Forelimb muscle (tissue), 1 donor: ENCODE measurements around the gene GALNT10. TPM values are rescaled to one million over a fixed set of nuclear protein-coding genes. Genes with fewer than 3 reads are reported as not detected.

Experiments used
- DNase-seq: peaks from one replicate; pipeline ENCODE4 v3.0.0-alpha.2; 2013; ENCODE audit warnings: low read depth
- polyA plus RNA-seq: library from polyadenylated mRNA; unstranded; fragments of 120-200 nt; gene quantifications from one replicate; pipeline ENCODE4 v1.2.1, GENCODE V29; 2013; ENCODE audit not compliant: insufficient read length

Gene GALNT10
- polyA plus RNA-seq, 1 donor = 16.7 TPM

- DNase-seq = no peak
These were observed 46.2 kb downstream of the GALNT10 start for GRCh38 chr5:154236536-154237375.

DNA sequence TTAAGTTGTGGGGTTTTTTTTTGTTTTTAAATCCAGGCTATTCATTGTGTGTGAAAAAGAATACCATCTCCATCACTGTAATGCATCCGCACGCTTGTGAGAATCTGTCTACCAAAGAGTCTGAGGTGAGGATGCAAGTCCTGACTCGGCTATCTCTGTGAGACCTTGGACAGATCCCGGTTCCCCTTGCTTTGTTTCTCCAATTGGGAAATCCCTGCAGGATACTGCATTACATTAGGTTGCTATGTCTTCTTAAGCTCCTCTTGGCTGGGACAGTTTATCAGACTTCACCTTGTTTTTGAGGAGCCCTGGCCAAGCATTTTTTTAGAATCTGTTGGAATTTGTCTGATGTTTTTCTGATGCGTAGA, 46.8 kb downstream of the GALNT10 start:
- DNase-seq = no peak

- no peak for DNase-seq
These were observed 47.4 kb downstream of the GALNT10 start for GRCh38 chr5:154237946-154238345.

DNA sequence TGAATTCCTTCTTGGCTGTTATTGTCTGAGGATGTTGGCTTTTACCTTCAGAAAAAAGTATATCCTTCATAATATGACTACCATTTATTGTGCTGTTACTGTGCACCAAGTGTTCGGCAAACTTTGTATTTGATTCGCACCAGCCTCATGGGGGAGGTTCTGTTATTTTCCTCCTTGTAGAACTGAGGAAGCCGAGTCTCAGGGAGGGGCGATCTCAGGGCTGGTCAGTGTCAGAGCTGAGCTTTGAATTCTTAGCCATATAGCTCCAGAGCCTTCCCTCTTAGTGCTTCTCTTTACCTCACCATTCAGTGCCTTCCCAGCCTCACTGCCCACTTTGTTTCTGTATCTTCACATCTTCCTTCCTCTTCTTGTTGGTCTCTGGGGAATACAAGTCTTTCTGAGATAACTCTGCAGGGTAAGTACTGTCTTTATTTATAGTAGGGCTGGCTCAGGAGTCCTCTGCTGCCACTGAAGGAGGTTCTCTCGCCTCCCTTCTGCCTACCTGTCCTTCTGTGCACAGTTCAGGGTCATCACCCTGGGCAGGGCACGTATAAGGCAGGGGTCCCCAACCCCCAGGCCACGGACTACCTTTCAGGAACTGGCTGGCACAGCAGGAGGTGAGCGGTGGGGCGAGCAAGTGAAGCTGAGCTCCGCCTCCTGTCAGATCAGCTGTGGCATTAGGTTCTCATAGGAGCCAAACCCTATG, 48.4 kb downstream of the GALNT10 start:
- no peak for DNase-seq

GRCh38 chr5:154240595-154240994, 50.1 kb downstream of the GALNT10 start:
- DNase-seq = no peak

DNA sequence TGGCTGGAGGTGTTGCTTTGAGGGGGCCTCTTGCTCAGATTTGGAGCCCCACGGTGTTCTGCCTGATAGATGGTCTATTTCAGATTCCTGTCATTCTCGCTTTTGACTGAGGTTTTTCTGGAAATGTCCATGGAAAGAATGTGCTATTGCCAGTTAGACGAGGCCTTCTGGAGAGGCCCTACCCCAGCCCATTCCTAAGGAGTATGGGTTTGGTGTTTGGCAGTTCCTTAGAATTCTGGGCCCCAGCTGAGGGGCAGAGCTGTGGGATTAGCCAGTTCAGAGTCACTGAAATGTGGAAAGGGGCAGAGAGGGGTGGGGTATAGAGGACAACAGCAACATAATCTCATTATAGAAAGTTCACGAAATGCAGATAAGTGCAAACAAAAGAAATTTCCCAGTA, 50.5 kb downstream of the GALNT10 start:
- no peak for DNase-seq

DNA sequence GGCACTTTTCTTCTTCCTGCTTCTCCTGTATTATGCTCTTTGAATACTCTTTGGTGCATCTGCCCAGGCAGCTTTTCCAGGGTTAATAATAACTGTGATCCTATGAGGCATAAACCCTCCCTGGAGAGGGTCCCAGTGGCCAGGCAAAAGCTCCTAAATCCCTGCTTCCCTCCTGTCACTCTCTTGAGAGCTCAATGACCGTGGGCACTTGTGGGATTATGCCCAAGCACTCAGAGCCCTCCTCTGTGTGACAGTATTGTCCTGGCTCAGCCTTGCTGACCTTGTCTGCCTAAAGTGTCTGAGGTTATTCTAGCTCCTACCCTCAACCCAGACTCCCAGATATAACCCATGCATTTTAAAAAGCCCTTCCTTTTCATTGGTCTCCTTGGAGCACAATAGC, 51.9 kb downstream of the GALNT10 start:
- no peak for DNase-seq

DNA sequence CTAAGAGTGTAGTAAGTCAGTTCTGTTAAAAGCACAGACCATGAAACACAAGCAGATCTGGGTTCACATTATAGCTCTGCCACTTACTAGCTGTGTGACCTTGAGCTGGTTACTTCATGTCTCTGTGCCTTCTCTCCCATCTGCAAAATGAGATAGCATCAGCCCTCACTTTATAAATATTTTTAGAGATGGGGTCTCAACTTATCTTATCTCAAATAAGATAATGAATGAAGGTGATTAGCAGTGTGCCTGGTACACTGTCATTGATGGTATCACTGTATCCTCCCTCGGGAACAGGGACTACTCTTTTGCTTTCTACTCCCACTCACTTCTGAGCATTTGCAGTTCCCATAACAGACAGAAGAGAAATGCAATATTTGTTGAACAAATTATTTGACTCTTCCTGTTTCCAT, 52.4 kb downstream of the GALNT10 start:
- no peak for DNase-seq

- DNase-seq = no peak
These were observed 53.2 kb downstream of the GALNT10 start for GRCh38 chr5:154243736-154244135.

DNA sequence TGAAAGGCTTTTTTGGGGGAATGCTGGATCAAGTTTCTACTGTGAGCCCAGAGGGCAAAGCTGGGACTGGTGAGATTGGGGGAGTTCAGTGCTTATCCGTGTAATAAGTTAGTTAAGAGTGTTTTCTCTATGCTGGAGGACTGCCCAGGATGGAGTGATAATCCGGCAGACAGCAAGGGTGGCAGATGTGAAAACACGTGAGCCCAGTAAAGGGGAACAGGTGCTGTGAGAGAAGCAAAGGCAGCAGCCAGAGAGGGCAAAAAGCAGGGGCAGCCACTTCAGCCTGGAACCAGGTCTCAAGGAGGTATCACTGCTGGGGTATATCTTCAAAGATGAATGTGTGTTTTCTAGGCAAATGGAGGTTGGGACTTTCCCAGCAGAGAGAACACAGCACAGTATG, 53.9 kb downstream of the GALNT10 start:
- no peak for DNase-seq

- no peak for DNase-seq
These were observed 58.2 kb downstream of the GALNT10 start for GRCh38 chr5:154248691-154249090.

DNA sequence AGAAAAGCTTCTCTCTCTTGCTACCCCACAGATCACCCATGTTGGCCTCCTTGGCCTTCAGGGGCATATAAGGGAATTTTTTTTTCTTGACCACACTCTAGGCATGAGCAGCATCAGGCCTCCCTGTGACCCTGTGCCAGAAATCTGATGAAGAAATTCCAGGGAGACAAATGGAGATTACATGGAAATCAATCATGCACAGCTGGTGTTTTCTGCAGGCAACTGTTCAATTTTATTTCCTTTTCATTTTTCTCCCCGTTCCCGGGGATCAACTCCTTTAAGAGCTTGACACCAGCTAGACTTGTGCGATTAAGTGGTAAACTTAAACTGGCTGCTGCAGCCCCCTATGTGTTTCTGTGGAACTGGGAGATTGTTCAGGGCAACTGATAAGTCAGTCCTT, 59.3 kb downstream of the GALNT10 start:
- DNase-seq = no peak

DNA sequence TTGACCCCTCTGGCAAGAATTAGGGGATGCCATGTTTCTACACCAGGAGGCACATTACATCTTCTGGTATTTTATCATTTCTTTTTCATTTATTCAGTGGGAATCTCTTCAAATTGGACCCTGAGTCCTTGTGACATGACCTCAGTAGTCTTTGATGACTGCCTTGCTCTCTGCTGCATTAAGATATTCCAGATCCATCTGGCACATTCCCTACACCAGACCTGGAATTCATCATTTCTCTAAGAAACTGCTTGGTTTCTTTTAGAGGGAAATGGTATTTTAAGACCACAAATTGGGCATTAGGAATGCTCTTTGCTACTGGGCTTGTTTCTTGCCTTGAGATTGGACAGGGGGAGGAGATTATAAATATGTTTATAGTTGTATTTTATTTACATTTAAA, 61.0 kb downstream of the GALNT10 start:
- no peak for DNase-seq

DNA sequence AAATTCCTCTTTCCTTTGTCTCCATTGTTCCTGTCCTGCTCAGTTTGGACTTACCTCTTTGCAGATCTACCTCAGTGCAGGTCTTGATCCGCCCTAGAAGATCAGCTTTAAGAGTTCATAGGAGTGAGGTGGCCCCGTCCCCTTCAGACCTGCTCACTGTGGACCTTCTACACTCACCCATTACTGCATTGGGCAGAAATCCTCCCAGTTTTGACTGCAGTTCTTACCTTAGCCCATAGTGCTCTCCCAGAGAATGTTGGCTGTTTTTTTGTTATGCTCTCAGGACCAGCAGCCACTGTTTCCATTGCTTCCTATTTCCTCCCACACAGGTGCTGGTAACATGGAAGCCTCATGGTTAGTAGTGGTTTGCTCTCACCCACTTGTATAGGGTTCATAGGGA, 63.3 kb downstream of the GALNT10 start:
- no peak for DNase-seq

DNA sequence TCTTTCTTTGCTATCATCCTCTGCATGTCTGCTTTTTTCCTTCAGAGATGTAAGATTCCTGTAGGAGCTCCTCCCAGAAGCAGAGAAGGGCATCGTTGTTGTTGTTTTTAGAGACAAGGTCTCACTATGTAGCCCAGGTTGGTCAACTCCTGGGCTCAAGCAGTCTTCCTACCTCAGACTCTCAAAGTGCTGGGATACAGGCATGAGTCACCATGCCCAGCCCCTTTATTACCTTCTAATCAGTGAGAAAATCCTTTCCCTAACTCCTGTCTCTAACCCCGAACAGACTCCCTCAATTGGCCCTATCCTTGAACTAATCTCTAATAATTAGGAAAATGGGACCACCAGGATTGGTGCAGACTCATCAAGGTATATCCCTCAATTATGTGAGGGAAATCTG, 64.4 kb downstream of the GALNT10 start:
- DNase-seq = no peak

DNA sequence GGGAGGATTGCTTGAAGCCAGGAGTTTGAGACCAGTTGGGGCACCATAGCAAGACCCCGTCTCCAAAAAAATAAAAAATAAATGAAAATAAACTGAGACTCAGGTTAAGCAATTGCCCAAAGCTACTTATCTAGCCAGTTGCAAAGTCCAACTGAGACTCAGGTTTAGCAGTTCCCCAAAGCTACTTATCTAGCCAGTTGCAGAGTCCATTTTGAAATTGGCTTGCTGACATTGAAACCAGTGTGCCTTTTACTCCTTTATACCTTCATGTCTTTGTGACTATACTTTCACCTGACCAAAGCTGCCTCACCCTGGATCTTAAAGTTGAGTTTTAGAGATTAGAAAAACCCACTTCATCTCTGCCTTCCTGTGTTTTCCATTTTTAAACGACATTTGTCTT, 66.5 kb downstream of the GALNT10 start:
- DNase-seq = no peak

- no peak for DNase-seq
These were observed 68.1 kb downstream of the GALNT10 start for GRCh38 chr5:154258531-154259217.

DNA sequence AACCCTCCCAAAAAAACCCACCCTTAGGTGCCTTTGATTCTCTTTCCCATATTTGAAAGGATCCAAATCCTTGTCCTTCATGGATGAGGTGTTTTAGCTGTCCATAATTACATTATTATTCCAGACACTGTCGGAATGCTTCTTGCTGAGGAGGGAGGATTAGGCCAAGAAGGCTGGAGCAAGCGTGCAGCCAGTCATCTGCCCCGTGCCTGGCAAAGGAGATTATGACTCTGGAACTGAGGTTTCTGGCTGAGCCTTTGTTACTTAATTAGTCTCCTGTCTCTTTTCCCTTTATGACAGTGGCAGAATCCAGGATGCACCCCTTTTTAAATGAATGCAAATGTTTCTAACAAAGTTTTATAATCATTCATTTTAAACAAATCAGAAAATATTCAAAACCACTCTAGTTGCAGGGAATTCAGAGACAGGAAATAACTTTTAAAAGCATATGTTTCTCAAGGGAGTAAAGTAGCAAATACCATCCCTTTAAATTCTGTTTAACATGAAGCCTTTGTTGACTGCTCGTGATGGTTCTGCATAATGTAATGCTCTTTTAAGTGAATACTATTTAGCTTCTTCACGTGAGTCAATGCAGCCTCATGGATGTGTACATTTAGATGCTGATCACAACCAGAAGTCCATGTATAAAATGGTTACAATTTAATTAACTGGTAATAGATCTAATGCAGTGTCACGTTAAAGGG, 69.8 kb downstream of the GALNT10 start:
- no peak for DNase-seq

DNA sequence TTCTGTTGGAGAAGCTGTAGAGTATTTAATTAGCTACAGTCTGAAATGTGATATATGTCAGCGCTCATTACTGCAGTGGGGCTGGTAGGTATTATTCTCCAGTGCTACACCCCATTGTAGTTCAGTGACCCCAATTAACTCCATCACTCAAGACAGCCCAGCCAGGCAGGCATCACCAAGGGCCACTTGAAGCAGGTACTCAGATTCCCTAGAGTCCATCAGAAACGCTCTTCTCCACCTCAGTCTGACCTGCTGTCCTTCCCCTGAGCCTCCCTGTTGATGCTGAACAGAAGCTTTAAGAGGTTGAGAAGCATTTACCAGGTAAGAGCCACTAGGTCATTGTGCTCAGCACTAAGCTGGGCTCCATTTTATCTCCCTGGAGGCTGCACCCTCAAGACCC, 71.8 kb downstream of the GALNT10 start:
- DNase-seq = no peak

GRCh38 chr5:154264549-154265196, 74.1 kb downstream of the GALNT10 start:
- DNase-seq = no peak

DNA sequence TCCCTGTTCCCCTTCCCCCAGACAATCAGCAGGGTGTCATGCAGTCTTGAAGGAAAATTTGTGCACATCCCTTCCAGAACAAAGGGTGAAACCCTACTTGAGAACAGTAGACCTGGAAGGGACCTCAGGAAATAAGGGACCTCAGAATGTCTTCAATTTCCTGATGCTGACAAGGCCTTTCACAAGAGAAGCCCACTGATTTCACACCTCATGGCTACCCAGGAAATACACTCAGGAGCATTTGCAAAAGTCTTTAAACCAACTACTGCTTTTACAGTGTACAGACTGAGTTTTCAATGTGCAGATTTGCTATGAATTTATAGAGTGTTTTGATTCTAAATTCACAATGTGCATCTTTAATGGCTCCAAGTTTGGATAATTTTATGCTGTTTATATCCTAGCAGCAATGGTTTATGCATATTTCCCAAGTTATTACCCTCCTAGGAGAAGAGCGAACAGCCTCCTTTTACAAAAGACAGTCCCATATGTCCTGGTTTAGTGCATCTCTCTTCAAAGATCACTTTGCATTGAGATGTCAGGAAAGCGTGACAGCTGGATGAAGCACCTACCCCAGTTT, 74.8 kb downstream of the GALNT10 start:
- DNase-seq = no peak
